AG09309 (cell line): ENCODE data around the gene CXCL1.

Source experiments
- DNase-seq: peaks from one replicate; pipeline ENCODE4 v3.0.0-alpha.2; 2010; ENCODE audit warnings: low read depth
- H3K4me3 ChIP-seq: 2 replicates; pipeline ENCODE4 v1.5.1; 2011; ENCODE audit warnings: mild to moderate bottlenecking, low read depth, low read length, moderate library complexity; ENCODE audit not compliant: control insufficient read depth
- CTCF ChIP-seq: IDR thresholded peaks from 2 replicates; pipeline ENCODE4 v1.5.1; 2011; ENCODE audit warnings: mild to moderate bottlenecking, low read depth, low read length, inconsistent platforms; ENCODE audit not compliant: insufficient read depth, control insufficient read depth; ENCODE audit errors: missing control alignments

CXCL1 gene

GRCh38 chr4:73865431-73866096 is 3.6 kb upstream of the CXCL1 start:
- no peak overlapping the region for H3K4me3 ChIP-seq
- no peak for DNase-seq
- no peak for TF ChIP-seq CTCF

DNA sequence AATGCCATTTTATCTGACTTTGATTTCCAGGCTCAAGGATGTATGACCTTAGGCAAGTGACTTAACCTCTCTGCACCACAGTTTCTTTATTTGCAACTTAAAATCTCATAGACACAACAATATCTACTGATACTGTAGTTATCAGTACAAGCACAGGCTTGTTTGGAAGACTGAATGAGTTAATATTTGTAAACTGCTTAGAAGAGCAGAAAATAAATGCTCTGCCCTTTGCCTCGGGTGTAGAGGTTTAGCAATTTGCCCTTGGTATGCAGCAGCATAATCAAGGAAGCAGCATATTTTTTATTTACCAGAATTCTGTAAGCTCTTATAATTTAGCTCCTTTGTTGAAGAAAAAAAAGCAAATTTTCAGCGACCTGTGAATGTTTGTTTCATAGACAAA is 2.9 kb upstream of the CXCL1 start:
- no peak for DNase-seq
- no peak overlapping the region for H3K4me3 ChIP-seq
- TF ChIP-seq CTCF: no peak

- TF ChIP-seq CTCF: no peak
- H3K4me3 ChIP-seq: no peak overlapping the region
- DNase-seq: no peak
Measured at GRCh38 chr4:73867783-73868182, 1.4 kb upstream of the CXCL1 start.

DNA sequence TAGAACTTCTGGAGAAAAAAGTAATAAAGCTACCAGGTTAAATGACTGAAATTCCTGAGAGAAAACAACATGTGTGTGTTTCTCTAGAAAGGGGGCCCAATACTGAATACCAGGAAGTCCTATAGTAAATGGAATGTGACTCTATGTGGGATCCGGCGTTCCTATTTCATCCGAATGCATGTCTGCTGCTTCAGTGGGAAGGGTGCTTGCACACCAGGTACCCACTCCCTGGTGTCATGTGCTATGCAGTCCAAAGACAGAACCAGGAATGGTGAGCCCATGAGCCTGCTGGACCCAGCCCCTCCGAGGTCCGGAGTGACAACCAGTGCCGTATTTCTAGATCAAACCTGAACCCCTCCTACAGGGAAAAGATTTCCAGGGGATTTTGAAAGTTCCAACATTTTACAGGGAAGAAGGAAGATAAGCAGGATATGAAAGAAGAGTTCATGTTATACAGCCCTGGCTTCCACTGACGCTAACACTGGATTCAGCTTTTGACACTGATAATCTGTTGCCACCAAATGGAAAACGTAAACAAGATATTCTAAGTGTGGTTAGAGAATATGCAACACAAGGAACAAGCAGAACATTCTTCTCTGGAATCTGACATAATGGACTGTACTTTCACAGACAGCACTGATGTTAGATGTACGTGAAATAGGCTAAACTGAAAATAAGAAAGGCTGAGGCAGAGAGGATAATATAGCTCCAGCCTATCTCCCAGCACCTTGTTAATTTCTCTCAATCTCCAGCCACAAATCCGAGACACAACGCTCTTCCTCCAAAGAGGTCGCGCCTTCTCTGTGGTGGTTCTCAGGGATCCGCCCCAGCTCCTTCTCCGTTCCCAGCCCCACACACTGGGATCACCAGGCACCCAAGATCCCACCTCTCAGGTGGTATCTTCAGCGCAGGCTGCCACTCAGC is 725 bp upstream of the CXCL1 start:
- peak overlapping the region; percentile 70 for H3K4me3 ChIP-seq
- no peak for DNase-seq
- no peak for TF ChIP-seq CTCF

GRCh38 chr4:73870260-73870659 is 1.1 kb downstream of the CXCL1 start:
- TF ChIP-seq CTCF: no peak
- DNase-seq: no peak
- H3K4me3 ChIP-seq: no peak overlapping the region

DNA sequence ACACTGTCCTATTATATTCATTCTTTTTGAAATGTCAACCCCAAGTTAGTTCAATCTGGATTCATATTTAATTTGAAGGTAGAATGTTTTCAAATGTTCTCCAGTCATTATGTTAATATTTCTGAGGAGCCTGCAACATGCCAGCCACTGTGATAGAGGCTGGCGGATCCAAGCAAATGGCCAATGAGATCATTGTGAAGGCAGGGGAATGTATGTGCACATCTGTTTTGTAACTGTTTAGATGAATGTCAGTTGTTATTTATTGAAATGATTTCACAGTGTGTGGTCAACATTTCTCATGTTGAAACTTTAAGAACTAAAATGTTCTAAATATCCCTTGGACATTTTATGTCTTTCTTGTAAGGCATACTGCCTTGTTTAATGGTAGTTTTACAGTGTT is 1.6 kb downstream of the CXCL1 start:
- DNase-seq: no peak
- no peak for TF ChIP-seq CTCF
- H3K4me3 ChIP-seq: no peak overlapping the region
